ENCODE results near the gene SYTL2.

Gene SYTL2

GRCh38 chr11:85652786-85653447 is 158.0 kb downstream of the SYTL2 start:
- no peak for DNase-seq (ENCODE audit: low read depth, low spot score)

- no peak for DNase-seq (ENCODE audit: low read depth, low spot score)
Observed at GRCh38 chr11:85651118-85651517, 159.8 kb downstream of the SYTL2 start.

GRCh38 chr11:85647604-85648299 is 163.2 kb downstream of the SYTL2 start, which contains the start of gene TMEM126A:
TMEM126A (plus strand) TSS chr11:85647967; CDS start chr11:85650256, 2,289 bp downstream.
- peak; percentile 94 for DNase-seq (ENCODE audit: low read depth, low spot score)

- DNase-seq (ENCODE audit: low read depth, low spot score), result no peak
Observed at GRCh38 chr11:85647078-85647477, 163.9 kb downstream of the SYTL2 start.
